MCF 10A (cell line): ENCODE measurements around the gene NELL2. TPM values are rescaled to one million over a fixed set of nuclear protein-coding genes. Genes with fewer than 3 reads are reported as not detected.

Experiments used
- BruUV-seq: library from RNA; stranded (reverse); fragments of 400-500 nt; replicated peaks from 2 replicates; lab custom pipeline; 2021; lab: Mats Ljungman, UMichigan
- CTCF ChIA-PET: fragments of 300-600 bp; sonication (Branson Sonifier 250); formaldehyde crosslinking; extraction: SDS; loops from one replicate; lab custom pipeline; 2021; ENCODE audit warnings: antibody characterized with exemption, inconsistent platforms; lab: Yijun Ruan, JAX
- POLR2A ChIA-PET: fragments of 300-600, 350-650 bp; sonication (Branson Sonifier 250); formaldehyde crosslinking; extraction: SDS; loops from one replicate; lab custom pipeline; 2020; ENCODE audit warnings: antibody characterized with exemption, inconsistent platforms; lab: Yijun Ruan, JAX
- DNase-seq: peaks from one replicate; pipeline ENCODE4 v3.0.0-alpha.2; 2018; ENCODE audit not compliant: unreplicated experiment
- H3K27ac Mint-ChIP-seq: one replicate; pipeline ENCODE4 v1.8.0; 2022; ENCODE audit warnings: mild to moderate bottlenecking, low read depth, mixed read lengths; ENCODE audit not compliant: unreplicated experiment
- H3K27me3 Mint-ChIP-seq: one replicate; pipeline ENCODE4 v1.8.0; 2022; ENCODE audit warnings: mixed read lengths; ENCODE audit not compliant: insufficient read depth, unreplicated experiment
- H3K36me3 Mint-ChIP-seq: one replicate; pipeline ENCODE4 v1.8.0; 2022; ENCODE audit warnings: mild to moderate bottlenecking, moderate library complexity, mixed read lengths; ENCODE audit not compliant: insufficient read depth, unreplicated experiment
- H3K4me1 Mint-ChIP-seq: one replicate; pipeline ENCODE4 v1.8.0; 2022; ENCODE audit warnings: mixed read lengths; ENCODE audit not compliant: insufficient read depth, unreplicated experiment
- H3K4me3 Mint-ChIP-seq: one replicate; pipeline ENCODE4 v1.8.0; 2022; ENCODE audit warnings: mild to moderate bottlenecking, moderate library complexity, mixed read lengths; ENCODE audit not compliant: unreplicated experiment
- H3K9me3 Mint-ChIP-seq: one replicate; pipeline ENCODE4 v1.8.0; 2022; ENCODE audit warnings: mixed read lengths; ENCODE audit not compliant: unreplicated experiment
- CTCF ChIP-seq: fragments of 200-600 bp; IDR thresholded peaks from one replicate; pipeline ENCODE4 v1.8.0; 2022; ENCODE audit warnings: antibody characterized with exemption, mild to moderate bottlenecking; ENCODE audit not compliant: unreplicated experiment
- intact Hi-C: fragments of 100-400 bp; cut with micrococcal nuclease; formaldehyde crosslinking; loops from 2 replicates; pipeline ENCODE4 v1.14.1; 2022
- total RNA-seq: library from RNA; stranded (reverse); gene quantifications from 2 replicates; pipeline ENCODE4 v1.2.3, GENCODE V29; 2022

Gene NELL2
- total RNA-seq, 1 experiment from 2014 or later: not detected

DNA sequence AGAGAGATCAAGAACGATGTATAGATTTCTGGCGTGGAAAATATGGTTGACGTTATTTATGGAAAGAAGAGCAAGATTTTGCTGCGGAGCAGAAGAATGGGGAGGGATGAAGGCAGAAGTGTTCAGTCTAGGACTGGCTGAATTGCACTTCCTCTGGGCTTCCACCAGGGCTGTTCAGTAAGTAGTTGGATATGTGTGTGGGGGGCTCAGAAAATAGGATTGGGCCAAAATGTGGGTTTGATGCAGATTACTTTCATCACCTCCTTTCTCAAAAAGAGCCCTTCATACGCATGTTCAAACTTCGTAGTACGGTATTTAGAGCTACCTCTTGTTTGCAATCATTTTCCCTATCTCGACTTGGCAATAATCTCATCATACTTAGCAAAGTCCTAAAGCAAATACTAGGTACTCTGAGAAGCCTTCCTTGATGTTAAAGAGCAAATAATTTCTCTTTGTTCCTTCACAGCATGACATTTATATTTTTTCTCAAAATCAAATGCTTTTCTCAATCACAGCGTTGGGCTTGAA is 349.4 kb downstream of the NELL2 start:
- CTCF ChIA-PET: no interaction called here
- no peak for TF ChIP-seq CTCF
- intact Hi-C loops: no loop called here
- Mint-ChIP-seq H3K36me3 (no peaks in the 10 kb centered on the region), H3K27ac (no peak overlapping the region), H3K27me3 (peaks cover 16% of the 10 kb centered on the region), H3K4me3 (no peak overlapping the region), H3K4me1 (no peaks in the 10 kb centered on the region), H3K9me3 (no peaks in the 10 kb centered on the region)
- POLR2A ChIA-PET: no interaction called here
- no TSS peak for BruUV-seq
- no peak for DNase-seq

GRCh38 chr12:44525806-44526654 is 350.1 kb downstream of the NELL2 start:
- H3K36me3 Mint-ChIP-seq: no peaks in the 10 kb centered on the region
- no peak overlapping the region for H3K4me3 Mint-ChIP-seq
- DNase-seq: no peak
- H3K27me3 Mint-ChIP-seq: peaks cover 16% of the 10 kb centered on the region
- intact Hi-C loops: no loop called here
- H3K4me1 Mint-ChIP-seq: no peaks in the 10 kb centered on the region
- H3K9me3 Mint-ChIP-seq: no peaks in the 10 kb centered on the region
- no TSS peak for BruUV-seq
- POLR2A ChIA-PET: no interaction called here
- TF ChIP-seq CTCF: no peak
- CTCF ChIA-PET: interaction anchor here (0.6 to 0.7 kb wide), 2 partner anchors 53 to 304 kb away, joined by 3 read pairs; no protein-coding TSS in a partner anchor
- H3K27ac Mint-ChIP-seq: no peak overlapping the region

DNA sequence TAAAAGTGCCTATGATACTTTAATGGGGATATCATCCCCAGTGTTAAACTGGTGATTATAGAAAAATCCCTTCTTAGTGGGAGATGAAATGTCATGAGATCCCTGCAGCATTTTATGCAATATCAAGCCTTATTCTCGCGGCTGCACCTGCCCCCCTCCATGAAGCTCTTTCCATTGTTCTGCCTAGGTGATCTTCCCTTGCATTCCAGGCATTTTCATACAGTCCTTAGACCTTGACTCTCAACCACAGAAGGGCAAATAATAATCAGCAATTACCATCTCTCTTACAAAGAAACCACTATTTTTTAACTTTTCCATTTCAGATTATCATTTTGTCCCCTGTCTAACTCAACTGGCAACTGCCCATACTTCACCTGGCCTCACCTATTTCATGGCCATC is 352.3 kb downstream of the NELL2 start:
- Mint-ChIP-seq H3K36me3 (no peaks in the 10 kb centered on the region), H3K27me3 (peaks cover 32% of the 10 kb centered on the region), H3K4me1 (no peaks in the 10 kb centered on the region), H3K4me3 (no peak overlapping the region), H3K9me3 (no peaks in the 10 kb centered on the region), H3K27ac (no peak overlapping the region)
- no TSS peak for BruUV-seq
- intact Hi-C loops: no loop called here
- ChIA-PET CTCF (no interaction called here), POLR2A (no interaction called here)
- DNase-seq: no peak
- TF ChIP-seq CTCF: no peak

DNA sequence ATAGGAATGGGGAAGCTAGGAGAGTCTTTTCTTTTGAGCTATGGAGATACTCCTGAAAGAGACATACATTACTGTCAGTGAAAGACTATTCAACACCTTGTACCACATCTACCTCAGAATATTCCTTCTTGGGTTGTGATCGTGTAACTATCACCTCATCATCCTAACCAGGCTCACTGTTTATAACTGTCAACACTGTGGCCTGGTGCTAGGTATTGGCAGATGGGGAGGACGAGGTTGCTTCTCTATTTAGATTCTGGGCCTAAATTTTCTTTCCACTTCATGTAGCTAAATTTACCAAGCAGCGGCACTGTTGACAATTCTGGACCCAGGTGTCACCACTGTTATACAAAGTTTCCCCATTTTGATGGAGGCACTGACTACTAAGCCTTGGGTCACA is 354.4 kb downstream of the NELL2 start:
- intact Hi-C loops: no loop called here
- H3K9me3 Mint-ChIP-seq: no peaks in the 10 kb centered on the region
- no peak overlapping the region for H3K27ac Mint-ChIP-seq
- no peaks in the 10 kb centered on the region for H3K36me3 Mint-ChIP-seq
- POLR2A ChIA-PET: no interaction called here
- no peaks in the 10 kb centered on the region for H3K4me1 Mint-ChIP-seq
- CTCF ChIA-PET: interaction anchor here (0.6 to 0.7 kb wide), 2 partner anchors 200 to 409 kb away, joined by 3 read pairs; no protein-coding TSS in a partner anchor
- H3K27me3 Mint-ChIP-seq: peaks cover 54% of the 10 kb centered on the region
- BruUV-seq: no TSS peak
- DNase-seq: no peak
- no peak overlapping the region for H3K4me3 Mint-ChIP-seq
- TF ChIP-seq CTCF: no peak
